Duodenal mucosa (tissue), 2 donors: ENCODE measurements around the gene TSHZ2.
"Not testable (repeated sequence)": the region's sequence is repeated elsewhere in the genome, so short reads cannot be mapped to it uniquely, and the experiment has no call there.

Experiments used
- H3K27ac ChIP-seq: one replicate; pipeline ENCODE4 v1.7.0; 2013; ENCODE audit warnings: low read depth, low read length
- H3K27me3 ChIP-seq, 2 donors: one replicate each; pipeline ENCODE4 v1.7.0; 2013; ENCODE audit warnings: low read length in 2 of 2, control low read depth in 1 of 2; ENCODE audit not compliant: insufficient read depth in 2 of 2, control insufficient read depth in 1 of 2
- H3K36me3 ChIP-seq, 2 donors: one replicate each; pipeline ENCODE4 v1.7.0; 2013; ENCODE audit warnings: low read length in 2 of 2, control low read depth in 1 of 2; ENCODE audit not compliant: insufficient read depth in 2 of 2, control insufficient read depth in 1 of 2
- H3K4me1 ChIP-seq, 2 donors: one replicate each; pipeline ENCODE4 v1.7.0; 2013; ENCODE audit warnings: low read length in 2 of 2, control low read depth in 1 of 2; ENCODE audit not compliant: insufficient read depth in 2 of 2, control insufficient read depth in 1 of 2
- H3K4me3 ChIP-seq, 2 donors: one replicate each; pipeline ENCODE4 v1.7.0; 2013; ENCODE audit warnings: low read length in 2 of 2, low read depth in 1 of 2
- H3K9ac ChIP-seq, 2 donors: one replicate each; pipeline ENCODE4 v1.7.0; 2013; ENCODE audit warnings: low read length in 2 of 2, low read depth in 1 of 2
- H3K9me3 ChIP-seq, 2 donors: one replicate each; pipeline ENCODE4 v1.7.0; 2013; ENCODE audit warnings: low read length in 2 of 2, control low read depth in 1 of 2; ENCODE audit not compliant: control insufficient read depth in 1 of 2

TSHZ2 gene

GRCh38 chr20:53448426-53448825 lies 476.3 kb downstream of the TSHZ2 start:
- no peaks in the 10 kb centered on the region for H3K4me1 ChIP-seq
- H3K4me3 ChIP-seq, result no peak overlapping the region

GRCh38 chr20:53448875-53449274 lies 476.7 kb downstream of the TSHZ2 start:
- H3K27ac ChIP-seq, result no peak overlapping the region
- H3K9me3 ChIP-seq, result peaks cover 10 to 24% of the 10 kb centered on the region in 2 donors
- H3K9ac ChIP-seq, result no peak overlapping the region
- H3K36me3 ChIP-seq, result no peaks in the 10 kb centered on the region
- no peaks in the 10 kb centered on the region for H3K4me1 ChIP-seq
- no peaks in the 10 kb centered on the region for H3K27me3 ChIP-seq
- no peak overlapping the region for H3K4me3 ChIP-seq

More at GRCh38 chr20:53448426-53448825, 476.3 kb downstream of the TSHZ2 start:
- no peak overlapping the region for H3K9ac ChIP-seq
- peaks cover 10 to 24% of the 10 kb centered on the region in 2 donors for H3K9me3 ChIP-seq
- H3K27me3 ChIP-seq, result no peaks in the 10 kb centered on the region
- H3K27ac ChIP-seq, result no peak overlapping the region
- H3K36me3 ChIP-seq, result no peaks in the 10 kb centered on the region

- H3K4me3 ChIP-seq, result no peak overlapping the region
- H3K4me1 ChIP-seq, result no peaks in the 10 kb centered on the region
- no peak overlapping the region for H3K27ac ChIP-seq
- H3K36me3 ChIP-seq, result no peaks in the 10 kb centered on the region
- H3K9me3 ChIP-seq, result peaks cover 13 to 21% of the 10 kb centered on the region in 2 donors
- no peaks in the 10 kb centered on the region for H3K27me3 ChIP-seq
- no peak overlapping the region for H3K9ac ChIP-seq
Observed at GRCh38 chr20:53453076-53453475, 480.9 kb downstream of the TSHZ2 start.

GRCh38 chr20:53454675-53455276 lies 482.6 kb downstream of the TSHZ2 start:
- Histone ChIP-seq H3K36me3 (no peaks in the 10 kb centered on the region), H3K27me3 (no peaks in the 10 kb centered on the region), H3K9ac (no peak overlapping the region), H3K4me1 (no peaks in the 10 kb centered on the region), H3K27ac (no peak overlapping the region), H3K9me3 (peaks cover 7 to 8% of the 10 kb centered on the region in 2 donors), H3K4me3 (no peak overlapping the region)

GRCh38 chr20:53463101-53463972 lies 491.2 kb downstream of the TSHZ2 start:
- H3K9ac ChIP-seq, result no peak overlapping the region
- no peaks in the 10 kb centered on the region for H3K4me1 ChIP-seq
- H3K27me3 ChIP-seq, result no peaks in the 10 kb centered on the region
- H3K27ac ChIP-seq, result no peak overlapping the region
- no peaks in the 10 kb centered on the region for H3K36me3 ChIP-seq
- H3K9me3 ChIP-seq, result no peaks in the 10 kb centered on the region
- no peak overlapping the region for H3K4me3 ChIP-seq

- Histone ChIP-seq H3K36me3 (no peaks in the 10 kb centered on the region), H3K9ac (no peak overlapping the region), H3K4me3 (no peak overlapping the region), H3K4me1 (no peaks in the 10 kb centered on the region), H3K9me3 (no peaks in the 10 kb centered on the region), H3K27me3 (no peaks in the 10 kb centered on the region), H3K27ac (no peak overlapping the region)
Observed at GRCh38 chr20:53466279-53466678, 494.1 kb downstream of the TSHZ2 start.

- Histone ChIP-seq H3K9ac (no peak overlapping the region), H3K9me3 (no peaks in the 10 kb centered on the region), H3K27ac (no peak overlapping the region), H3K27me3 (no peaks in the 10 kb centered on the region), H3K4me3 (no peak overlapping the region), H3K36me3 (no peaks in the 10 kb centered on the region), H3K4me1 (no peaks in the 10 kb centered on the region)
Observed at GRCh38 chr20:53468587-53468986, 496.4 kb downstream of the TSHZ2 start.

- not testable (repeated sequence) for H3K36me3 ChIP-seq, H3K4me1 ChIP-seq, H3K27ac ChIP-seq, H3K27me3 ChIP-seq, H3K4me3 ChIP-seq, H3K9me3 ChIP-seq, H3K9ac ChIP-seq
Observed at GRCh38 chr20:53472859-53473258, 500.7 kb downstream of the TSHZ2 start.

- no peak overlapping the region for H3K27ac ChIP-seq
- no peaks in the 10 kb centered on the region for H3K4me1 ChIP-seq
- H3K4me3 ChIP-seq, result no peak overlapping the region
- H3K9ac ChIP-seq, result no peak overlapping the region
- H3K27me3 ChIP-seq, result no peaks in the 10 kb centered on the region
- H3K9me3 ChIP-seq, result peaks cover 0 to 2% of the 10 kb centered on the region in 2 donors
- H3K36me3 ChIP-seq, result no peaks in the 10 kb centered on the region
Observed at GRCh38 chr20:53480913-53481312, 508.8 kb downstream of the TSHZ2 start.

- H3K27ac ChIP-seq, result no peak overlapping the region
- H3K9ac ChIP-seq, result no peak overlapping the region
- H3K4me1 ChIP-seq, result no peaks in the 10 kb centered on the region
- peaks cover 0 to 2% of the 10 kb centered on the region in 2 donors for H3K9me3 ChIP-seq
- H3K4me3 ChIP-seq, result no peak overlapping the region
- no peaks in the 10 kb centered on the region for H3K36me3 ChIP-seq
- no peaks in the 10 kb centered on the region for H3K27me3 ChIP-seq
Observed at GRCh38 chr20:53487461-53488200, 515.5 kb downstream of the TSHZ2 start.
